Measurements from ENCODE around the gene COG7. TPM values are rescaled to one million over a fixed set of nuclear protein-coding genes. Genes with fewer than 3 reads are reported as not detected.

Gene COG7
- total RNA-seq (2014; rRNA removed; shearing (Covaris generic)) = 10.9 and 16.1 TPM in 2 replicates

DNA sequence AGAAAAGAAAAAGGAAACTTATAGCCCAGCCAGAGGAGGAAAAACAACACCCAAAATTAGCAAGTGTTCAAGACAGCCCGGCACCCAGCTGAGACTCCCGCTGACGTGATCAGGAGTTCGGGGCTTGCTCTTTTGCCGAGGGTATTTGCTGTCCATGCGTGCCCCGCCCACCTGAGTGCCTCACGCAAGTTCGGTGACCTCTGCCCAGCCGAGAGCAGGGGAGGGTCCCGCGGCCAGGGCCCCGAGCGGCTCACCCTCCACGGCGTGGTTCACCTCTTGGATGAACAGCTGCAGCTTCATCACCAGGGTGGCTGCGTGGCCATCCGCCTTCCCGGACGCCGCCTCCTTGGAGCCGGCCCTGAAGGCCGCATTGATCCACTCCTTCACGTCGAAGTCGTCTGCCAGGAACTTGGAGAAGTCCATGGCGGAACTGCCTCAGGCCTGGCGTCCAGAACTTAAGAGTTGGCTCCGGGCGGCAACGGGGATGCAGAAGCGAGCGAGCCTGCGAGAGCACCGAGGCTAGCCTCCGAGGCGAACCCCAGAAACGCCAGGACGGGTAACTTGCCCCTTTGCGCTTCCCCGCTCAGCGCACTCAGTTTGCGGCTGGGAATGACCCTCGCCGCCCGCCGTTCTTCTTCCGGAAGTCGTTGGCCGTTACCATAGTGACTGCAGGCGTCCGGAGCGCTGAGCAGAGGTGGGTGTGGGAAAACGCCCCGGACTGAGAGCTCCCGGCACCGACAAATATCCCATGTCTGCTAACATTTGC is at the start of gene COG7:
Gene COG7 (minus strand): TSS at position 618 of the 766 bp plus-strand sequence. CDS start 195 bp downstream, at position 423.
- Histone ChIP-seq H3K36me3 (peaks cover 3% of the 10 kb centered on the region; the same call in 1 of the 2 replicates), H3K27ac (peak within 1 kb of the TSS; percentile 45), H3K9me3 (replicated peaks) (no peaks in the 10 kb centered on the region), H3K27me3 (replicated peaks) (no peaks in the 10 kb centered on the region), H3K4me3 (peak within 1 kb of the TSS; percentile 74), H3K4me1 (replicated peaks) (peaks cover 19% of the 10 kb centered on the region)
- peak; percentile 89 to 92 for DNase-seq (ENCODE audit: low read depth in 1 of 2, low spot score in 2 of 2)

DNA sequence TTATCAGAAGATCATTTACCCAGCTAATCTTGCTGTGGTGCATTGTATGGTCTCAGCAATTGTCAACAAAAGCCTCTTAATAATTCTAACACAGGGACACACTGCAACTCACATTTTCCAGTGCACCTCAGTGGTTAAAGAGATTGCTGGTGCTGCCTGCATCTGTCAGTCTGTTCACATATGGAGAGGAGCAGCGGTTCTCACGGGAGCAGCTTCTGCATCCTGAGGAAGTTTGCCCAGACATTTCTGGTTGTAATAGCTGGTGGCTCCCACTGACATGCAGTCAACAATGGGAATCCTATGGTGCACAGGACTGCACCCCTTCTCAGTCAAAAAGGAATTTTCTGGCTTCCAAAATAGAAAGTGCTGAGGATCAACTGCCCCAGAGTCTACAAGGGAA is 49.5 kb upstream of the COG7 start:
- H3K9me3 ChIP-seq (replicated peaks) = no peaks in the 10 kb centered on the region
- H3K4me1 ChIP-seq (replicated peaks) = peaks cover 25% of the 10 kb centered on the region
- H3K27me3 ChIP-seq (replicated peaks) = no peaks in the 10 kb centered on the region
- H3K4me3 ChIP-seq = no peak overlapping the region
- H3K27ac ChIP-seq = no peak overlapping the region
- H3K36me3 ChIP-seq = peaks cover 18% of the 10 kb centered on the region
- DNase-seq (ENCODE audit: low read depth in 1 of 2, low spot score in 2 of 2) = no peak

DNA sequence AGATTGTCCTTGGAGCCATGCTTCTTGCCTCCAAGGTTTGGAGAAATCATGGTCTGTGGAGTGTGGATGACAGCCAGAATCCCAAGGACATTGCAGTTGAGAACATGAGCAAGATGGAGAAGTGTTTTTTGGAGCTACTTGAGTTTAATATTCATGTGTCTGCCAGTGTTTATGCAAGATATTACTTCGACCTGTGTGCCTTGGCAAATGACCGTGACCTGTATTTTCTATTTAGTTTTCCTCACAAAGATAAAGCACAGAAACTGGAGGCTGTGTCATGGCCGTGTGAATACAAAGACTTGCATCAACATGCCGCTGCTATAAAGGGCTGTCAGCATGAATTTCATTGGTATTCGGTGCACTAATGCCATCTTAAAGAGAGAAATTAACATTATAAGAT is 48.3 kb upstream of the COG7 start:
- H3K36me3 ChIP-seq = peaks cover 18% of the 10 kb centered on the region
- no peak overlapping the region for H3K4me3 ChIP-seq
- H3K4me1 ChIP-seq (replicated peaks) = peaks cover 24% of the 10 kb centered on the region

DNA sequence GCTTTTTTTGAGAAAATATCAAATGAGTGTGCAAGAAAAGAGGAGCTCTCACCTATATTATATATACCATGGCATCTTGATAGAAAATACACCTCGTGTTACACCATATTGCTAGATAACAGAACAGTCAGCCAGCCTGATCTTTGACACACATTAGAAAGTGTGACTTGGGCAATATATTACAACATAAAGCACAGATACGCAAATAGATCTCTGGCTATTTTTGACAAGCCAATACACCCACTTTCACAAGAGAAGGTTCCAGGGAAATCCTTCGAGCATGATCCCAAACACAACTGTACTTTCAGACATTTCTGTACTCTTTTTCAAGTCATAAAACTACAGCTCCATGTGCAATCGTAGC is 47.9 kb upstream of the COG7 start:
- Histone ChIP-seq H3K27me3 (replicated peaks) (no peaks in the 10 kb centered on the region), H3K4me1 (replicated peaks) (peaks cover 20% of the 10 kb centered on the region), H3K4me3 (no peak overlapping the region), H3K27ac (no peak overlapping the region), H3K36me3 (peaks cover 18% of the 10 kb centered on the region), H3K9me3 (replicated peaks) (no peaks in the 10 kb centered on the region)
- no peak for DNase-seq (ENCODE audit: low read depth in 1 of 2, low spot score in 2 of 2)

More for the DNA sequence above, 48.3 kb upstream of the COG7 start:
- no peaks in the 10 kb centered on the region for H3K27me3 ChIP-seq (replicated peaks)
- no peak overlapping the region for H3K27ac ChIP-seq
- DNase-seq (ENCODE audit: low read depth in 1 of 2, low spot score in 2 of 2) = no peak
- H3K9me3 ChIP-seq (replicated peaks) = no peaks in the 10 kb centered on the region

DNA sequence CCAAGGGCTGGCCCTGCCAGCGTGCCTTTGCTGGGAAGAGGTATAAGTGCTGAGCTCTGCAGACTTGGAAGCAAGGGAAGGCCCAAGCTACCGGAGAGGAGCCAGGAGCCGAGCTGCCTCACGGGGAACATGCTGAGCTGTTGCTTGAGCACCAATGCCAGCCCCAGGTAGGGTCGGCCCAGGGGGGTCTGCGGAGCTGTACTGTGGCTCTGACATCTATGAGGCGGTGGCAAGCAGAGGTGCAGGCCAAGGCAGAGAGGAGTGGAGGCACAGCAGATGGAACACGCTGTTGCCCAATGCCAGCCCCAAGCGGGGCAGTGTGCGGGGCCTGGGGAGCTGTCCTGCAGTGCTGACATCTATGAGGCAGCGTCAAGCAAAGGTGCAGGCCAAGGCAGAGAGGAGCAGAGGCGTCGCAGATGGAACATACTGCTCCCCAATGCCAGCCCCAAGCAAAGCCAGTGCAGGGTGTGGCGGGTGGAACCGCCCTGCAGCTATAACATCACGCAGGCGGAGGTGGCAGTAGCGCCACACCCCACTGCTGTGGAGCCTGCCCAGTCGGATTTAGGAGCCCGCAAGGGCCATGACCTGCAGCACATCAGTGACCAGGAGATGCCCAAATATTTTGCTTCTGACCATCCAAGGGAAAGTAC is 47.3 kb upstream of the COG7 start:
- no peaks in the 10 kb centered on the region for H3K27me3 ChIP-seq (replicated peaks)

DNA sequence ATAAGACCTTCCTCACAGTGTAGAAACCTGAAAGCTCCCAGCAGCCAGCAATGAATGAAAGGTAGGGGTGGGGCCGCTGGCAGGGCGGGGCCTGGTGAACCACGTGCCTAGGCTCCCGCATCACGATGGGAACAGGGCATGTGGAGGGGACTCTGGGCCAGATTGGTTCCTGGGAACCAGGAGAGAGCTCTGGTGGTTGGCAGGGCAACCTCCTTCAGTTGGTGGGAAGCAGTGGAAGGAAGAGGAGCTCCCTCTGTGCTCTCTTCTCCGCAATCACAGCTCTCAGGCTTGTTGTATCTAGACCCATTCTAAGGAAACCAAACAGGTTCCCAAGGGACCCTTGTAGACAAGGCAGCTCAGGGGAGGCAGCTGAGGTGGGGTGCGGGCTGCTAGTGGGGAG is 46.8 kb upstream of the COG7 start:
- Histone ChIP-seq H3K36me3 (peaks cover 27% of the 10 kb centered on the region), H3K27ac (no peak overlapping the region), H3K9me3 (replicated peaks) (no peaks in the 10 kb centered on the region), H3K4me3 (no peak overlapping the region), H3K4me1 (replicated peaks) (peaks cover 13% of the 10 kb centered on the region), H3K27me3 (replicated peaks) (no peaks in the 10 kb centered on the region)
- no peak for DNase-seq (ENCODE audit: low read depth in 1 of 2, low spot score in 2 of 2)

More for the DNA sequence above, 47.3 kb upstream of the COG7 start:
- Histone ChIP-seq H3K27ac (no peak overlapping the region), H3K4me1 (replicated peaks) (peaks cover 18% of the 10 kb centered on the region), H3K9me3 (replicated peaks) (no peaks in the 10 kb centered on the region), H3K36me3 (peaks cover 23% of the 10 kb centered on the region), H3K4me3 (no peak overlapping the region)
- DNase-seq (ENCODE audit: low read depth in 1 of 2, low spot score in 2 of 2) = no peak

DNA sequence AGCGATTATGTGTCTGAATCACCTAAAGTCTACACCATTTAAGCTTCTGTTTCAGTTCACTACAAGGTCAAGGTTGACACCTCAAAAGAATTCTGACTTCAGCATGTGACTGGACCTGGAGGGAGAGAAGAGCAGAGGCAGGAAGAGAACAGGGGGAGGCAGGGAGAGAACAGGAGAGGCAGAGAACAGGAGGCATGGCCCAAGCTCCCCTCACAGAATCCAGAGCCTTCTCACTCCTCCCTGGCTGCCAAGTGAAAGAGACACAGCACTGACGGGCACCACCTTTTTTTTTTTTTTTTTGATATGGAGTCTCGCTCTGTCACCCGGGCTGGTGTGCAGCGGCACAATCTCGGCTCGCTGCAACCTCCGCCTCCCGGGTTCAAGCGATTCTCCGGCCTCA is 45.9 kb upstream of the COG7 start:
- no peak for DNase-seq (ENCODE audit: low read depth in 1 of 2, low spot score in 2 of 2)
- Histone ChIP-seq H3K27me3 (replicated peaks) (no peaks in the 10 kb centered on the region), H3K27ac (no peak overlapping the region), H3K9me3 (replicated peaks) (no peaks in the 10 kb centered on the region), H3K36me3 (peaks cover 36% of the 10 kb centered on the region), H3K4me3 (no peak overlapping the region), H3K4me1 (replicated peaks) (peaks cover 4% of the 10 kb centered on the region)

DNA sequence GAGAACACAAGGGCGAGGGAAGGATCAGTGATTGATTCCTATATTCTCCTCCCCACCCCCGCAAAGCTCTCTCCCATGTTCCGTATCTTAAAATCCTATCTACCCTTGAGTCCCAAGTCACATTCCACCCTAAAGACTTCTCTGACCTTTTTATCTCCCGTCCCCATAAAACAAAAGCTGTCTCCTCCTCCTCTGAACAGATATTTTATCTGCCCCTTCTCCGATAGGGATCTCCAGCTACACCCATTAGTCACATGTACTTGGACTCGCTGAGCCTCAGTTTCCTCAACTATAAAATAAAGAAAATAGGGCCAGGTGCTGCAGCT is 44.5 kb upstream of the COG7 start:
- Histone ChIP-seq H3K4me3 (no peak overlapping the region), H3K36me3 (peaks cover 47% of the 10 kb centered on the region), H3K27me3 (replicated peaks) (no peaks in the 10 kb centered on the region), H3K9me3 (replicated peaks) (no peaks in the 10 kb centered on the region), H3K4me1 (replicated peaks) (peaks cover 6% of the 10 kb centered on the region), H3K27ac (no peak overlapping the region)
- no peak for DNase-seq (ENCODE audit: low read depth in 1 of 2, low spot score in 2 of 2)

DNA sequence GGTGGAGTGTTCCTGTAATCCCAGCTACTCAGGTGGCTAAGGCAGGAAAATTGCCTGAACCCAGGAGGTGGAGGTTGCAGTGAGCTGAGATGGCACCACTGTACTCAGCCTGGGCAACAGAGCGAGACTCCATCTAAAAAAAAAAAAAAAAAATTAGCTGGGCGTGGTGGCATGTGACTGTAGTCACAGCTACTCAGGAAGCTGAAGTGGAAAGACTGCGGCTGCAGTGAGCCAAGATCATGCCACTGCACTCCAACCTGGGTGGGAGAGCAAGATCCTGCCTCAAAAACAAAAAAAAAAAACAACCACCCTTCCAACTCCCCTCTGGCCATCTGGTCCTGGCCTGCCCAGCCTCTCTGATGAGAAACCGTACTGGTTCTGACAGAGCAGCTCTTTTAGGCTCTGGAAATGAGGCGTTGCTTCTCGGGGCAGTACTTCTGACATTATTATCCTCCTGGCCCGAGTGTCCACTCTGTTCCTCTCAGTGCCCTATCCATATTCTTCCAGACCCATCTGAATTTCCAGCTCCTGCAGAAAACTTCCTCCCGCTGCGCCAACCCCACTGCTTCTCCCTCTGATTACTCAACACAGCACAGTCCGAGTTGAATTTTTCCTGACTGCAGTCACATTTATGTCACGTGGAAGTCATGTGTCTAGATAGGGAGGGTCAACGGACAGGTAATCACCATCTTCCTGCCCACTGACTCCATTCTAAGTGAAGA is 44.0 kb upstream of the COG7 start:
- DNase-seq (ENCODE audit: low read depth in 1 of 2, low spot score in 2 of 2) = no peak
- peaks cover 12% of the 10 kb centered on the region for H3K4me1 ChIP-seq (replicated peaks)
- no peak overlapping the region for H3K4me3 ChIP-seq
- no peak overlapping the region for H3K27ac ChIP-seq
- no peaks in the 10 kb centered on the region for H3K27me3 ChIP-seq (replicated peaks)
- peaks cover 43% of the 10 kb centered on the region for H3K36me3 ChIP-seq
- H3K9me3 ChIP-seq (replicated peaks) = no peaks in the 10 kb centered on the region

DNA sequence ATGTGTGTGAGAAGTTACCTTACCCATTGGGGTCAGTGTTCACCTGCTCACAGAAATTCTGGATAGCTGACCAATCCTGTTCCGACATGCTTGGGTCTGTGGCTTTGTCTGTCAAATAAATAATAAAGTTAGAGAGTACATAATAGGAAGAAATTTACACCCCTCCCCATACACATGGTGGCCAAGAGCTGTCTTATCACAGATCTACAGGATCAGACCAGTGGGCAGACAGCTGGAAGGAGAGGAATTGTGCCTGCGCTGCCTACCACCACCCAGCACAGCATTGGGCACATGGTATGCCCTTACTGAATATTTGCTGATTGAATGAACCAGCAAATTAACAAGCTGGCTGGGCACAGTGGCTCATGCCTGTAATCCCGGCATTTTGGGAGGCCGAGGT is 42.7 kb upstream of the COG7 start:
- Histone ChIP-seq H3K4me3 (no peak overlapping the region), H3K36me3 (peaks cover 45% of the 10 kb centered on the region), H3K9me3 (replicated peaks) (no peaks in the 10 kb centered on the region), H3K27ac (no peak overlapping the region), H3K4me1 (replicated peaks) (peaks cover 18% of the 10 kb centered on the region), H3K27me3 (replicated peaks) (no peaks in the 10 kb centered on the region)
- no peak for DNase-seq (ENCODE audit: low read depth in 1 of 2, low spot score in 2 of 2)

DNA sequence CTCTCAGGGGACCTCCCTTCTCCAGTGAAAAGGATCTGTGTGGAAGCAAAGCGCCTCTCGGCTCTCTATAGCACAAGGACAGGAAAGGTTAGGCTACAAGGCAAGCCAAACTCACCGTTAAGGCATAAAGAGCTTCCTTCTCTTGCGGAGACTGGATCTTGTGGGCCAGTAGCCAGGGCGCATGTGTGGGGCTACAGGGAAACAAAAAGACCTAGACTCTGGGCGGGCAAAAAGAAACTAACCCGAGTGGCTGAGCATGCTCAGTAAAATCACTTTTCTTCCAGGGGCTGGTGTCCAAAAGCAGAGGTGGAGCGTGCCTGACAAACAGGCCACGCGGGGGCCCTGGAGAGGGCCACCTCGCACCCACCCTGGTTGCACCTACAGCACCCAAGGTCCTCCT is 41.2 kb upstream of the COG7 start:
- Histone ChIP-seq H3K36me3 (peaks cover 60% of the 10 kb centered on the region), H3K27me3 (replicated peaks) (no peaks in the 10 kb centered on the region), H3K4me1 (replicated peaks) (peaks cover 18% of the 10 kb centered on the region), H3K4me3 (no peak overlapping the region), H3K9me3 (replicated peaks) (no peaks in the 10 kb centered on the region), H3K27ac (no peak overlapping the region)
- DNase-seq (ENCODE audit: low read depth in 1 of 2, low spot score in 2 of 2) = no peak

DNA sequence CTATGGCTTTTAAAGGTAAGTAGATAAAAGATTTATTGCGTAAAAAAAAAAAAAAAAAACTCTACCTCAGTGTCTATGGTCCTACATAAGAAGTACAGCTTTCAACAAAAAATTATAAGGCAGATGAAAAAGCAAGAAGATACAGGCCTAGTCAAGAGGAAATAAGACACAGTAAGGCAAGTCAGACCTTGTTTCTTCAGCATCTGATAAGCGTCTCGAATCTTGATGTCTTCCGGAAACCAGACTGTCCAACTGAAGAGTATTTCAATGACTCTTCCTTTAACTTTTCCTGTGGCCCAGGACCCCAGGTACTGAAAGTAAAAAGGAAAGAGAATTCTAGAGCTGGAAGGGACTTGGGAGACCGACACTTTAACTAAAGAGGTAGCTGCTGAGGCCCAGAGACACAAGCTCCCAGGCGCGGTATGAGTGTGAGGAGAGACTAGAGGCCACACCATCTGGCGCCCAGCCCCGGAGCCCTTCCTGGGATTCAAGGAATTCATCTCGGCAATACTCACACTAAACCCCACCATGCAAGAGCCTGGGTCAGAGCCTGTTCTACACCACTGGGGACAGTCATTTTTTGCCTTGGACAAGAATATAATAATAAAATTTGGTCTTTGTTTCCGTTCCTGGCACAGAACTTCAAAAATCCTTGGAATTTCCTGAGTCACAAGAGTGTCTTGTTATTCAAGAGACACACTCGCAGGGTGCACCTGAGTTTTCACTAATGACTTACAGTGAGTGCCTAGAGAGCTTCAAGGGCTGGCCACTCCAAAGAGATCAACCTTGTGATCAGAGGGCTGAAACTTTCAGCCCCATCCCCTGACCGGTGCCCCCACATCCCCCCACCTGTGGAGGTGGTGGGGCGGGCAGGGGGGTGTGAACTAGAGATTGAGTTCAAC is 38.8 kb upstream of the COG7 start:
- H3K4me1 ChIP-seq (replicated peaks) = peaks cover 18% of the 10 kb centered on the region
- peak overlapping the region; percentile 48 for H3K27ac ChIP-seq
- no peak overlapping the region for H3K4me3 ChIP-seq
- no peaks in the 10 kb centered on the region for H3K9me3 ChIP-seq (replicated peaks)
- H3K27me3 ChIP-seq (replicated peaks) = no peaks in the 10 kb centered on the region
- DNase-seq (ENCODE audit: low read depth in 1 of 2, low spot score in 2 of 2) = peak; percentile 52 to 56
- peaks cover 79% of the 10 kb centered on the region for H3K36me3 ChIP-seq

DNA sequence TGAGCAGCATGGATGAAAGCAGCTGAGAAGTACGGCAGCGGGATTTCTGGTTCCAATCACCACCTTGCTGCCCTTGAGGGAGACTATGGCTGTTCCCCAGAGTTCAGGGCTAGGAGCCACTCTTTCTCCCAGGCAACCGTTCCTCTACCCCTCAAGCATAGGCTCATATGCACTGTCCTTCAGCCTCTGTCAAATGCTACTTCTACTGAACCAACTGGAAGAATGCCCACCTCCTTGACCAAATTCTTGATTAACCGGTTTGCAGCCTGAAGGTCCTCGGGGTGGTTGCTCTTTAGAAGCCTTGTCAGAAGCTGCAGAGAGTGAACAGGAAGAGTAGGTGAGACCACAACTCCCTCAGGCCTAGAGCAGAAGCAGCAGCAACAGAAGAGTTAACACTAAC is 33.5 kb upstream of the COG7 start:
- Histone ChIP-seq H3K27me3 (replicated peaks) (no peaks in the 10 kb centered on the region), H3K27ac (no peak overlapping the region), H3K4me1 (replicated peaks) (peaks cover 1% of the 10 kb centered on the region), H3K36me3 (peaks cover 90% of the 10 kb centered on the region), H3K4me3 (no peak overlapping the region), H3K9me3 (replicated peaks) (no peaks in the 10 kb centered on the region)
- DNase-seq (ENCODE audit: low read depth in 1 of 2, low spot score in 2 of 2) = no peak
